Measurements from ENCODE around the gene SERBP1.
"Not testable (repeated sequence)": the region's sequence is repeated elsewhere in the genome, so short reads cannot be mapped to it uniquely, and the experiment has no call there.

The SERBP1 gene

DNA sequence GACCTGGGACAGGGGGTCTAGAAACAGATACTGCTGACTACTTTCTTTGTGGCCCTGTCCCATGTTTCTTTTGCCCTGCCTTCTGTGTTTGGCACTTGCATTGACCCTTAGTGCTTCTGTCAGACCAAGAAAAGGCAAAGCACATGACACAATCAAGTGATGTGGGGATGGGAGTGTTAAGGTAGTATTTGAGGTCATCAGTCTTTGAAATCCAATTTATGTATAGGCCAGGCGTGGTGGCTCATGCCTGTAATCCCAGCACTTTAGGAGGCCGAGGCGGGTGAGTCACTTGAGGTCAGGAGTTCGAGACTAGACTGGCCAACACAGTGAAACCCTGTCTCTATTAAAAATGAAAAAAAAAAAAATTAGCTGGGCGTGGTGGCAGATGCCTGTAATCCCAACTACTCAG, 26.0 kb downstream of the SERBP1 start:
- no peak for DNase-seq

DNA sequence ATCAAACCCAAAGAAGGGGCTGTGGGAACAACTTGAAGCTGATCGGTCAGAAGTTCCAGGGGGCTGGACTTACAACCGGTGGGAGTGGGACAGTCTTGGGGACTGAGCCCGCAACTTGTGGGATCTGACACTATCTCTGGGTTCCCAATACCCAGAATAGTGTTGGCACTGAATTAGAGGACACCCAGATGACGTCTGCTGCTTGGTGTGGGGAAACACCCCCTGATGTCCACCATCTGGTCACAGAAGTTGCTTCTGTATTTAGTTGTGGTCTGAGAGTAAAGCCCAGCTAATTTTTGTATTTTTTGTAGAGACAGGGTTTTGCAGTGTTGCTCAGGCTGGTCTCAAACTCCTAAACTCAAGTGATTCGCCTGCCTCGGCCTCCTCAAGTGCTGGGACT, 28.8 kb downstream of the SERBP1 start:
- DNase-seq, result no peak

DNA sequence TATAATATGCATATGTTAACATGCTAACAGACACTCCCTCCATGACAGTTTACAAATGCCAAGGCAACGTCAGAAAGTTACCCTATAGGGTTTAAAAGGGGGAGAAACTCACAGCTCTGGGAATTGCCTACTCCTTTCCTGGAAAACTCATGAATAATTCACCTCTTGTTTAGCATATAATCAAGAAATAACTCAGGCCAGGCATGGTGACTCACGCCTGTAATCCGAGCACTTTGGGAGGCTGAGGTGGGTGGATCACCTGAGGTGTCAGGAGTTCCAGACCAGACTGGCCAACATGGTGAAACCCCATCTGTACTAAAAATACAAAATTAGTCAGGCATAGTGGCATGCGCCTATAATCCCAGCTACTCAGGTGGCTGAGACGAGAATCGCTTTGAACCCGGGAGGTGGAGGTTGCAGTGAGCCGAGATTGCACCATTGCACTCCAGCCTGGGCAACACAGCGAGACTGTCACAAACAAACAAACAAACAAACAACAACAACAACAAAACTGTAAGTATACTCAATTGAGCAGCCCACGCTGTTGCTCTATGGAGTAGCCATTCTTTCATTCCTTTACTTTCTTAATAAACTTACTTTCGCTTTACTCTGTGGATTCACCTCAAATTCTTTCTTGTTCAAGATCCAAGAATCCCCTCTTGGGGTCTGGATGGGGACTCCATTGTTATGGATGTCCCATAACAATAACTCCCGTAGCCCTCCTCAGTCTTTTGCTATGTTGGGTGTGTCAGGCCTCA, 30.0 kb downstream of the SERBP1 start:
- not testable (repeated sequence) for DNase-seq

DNA sequence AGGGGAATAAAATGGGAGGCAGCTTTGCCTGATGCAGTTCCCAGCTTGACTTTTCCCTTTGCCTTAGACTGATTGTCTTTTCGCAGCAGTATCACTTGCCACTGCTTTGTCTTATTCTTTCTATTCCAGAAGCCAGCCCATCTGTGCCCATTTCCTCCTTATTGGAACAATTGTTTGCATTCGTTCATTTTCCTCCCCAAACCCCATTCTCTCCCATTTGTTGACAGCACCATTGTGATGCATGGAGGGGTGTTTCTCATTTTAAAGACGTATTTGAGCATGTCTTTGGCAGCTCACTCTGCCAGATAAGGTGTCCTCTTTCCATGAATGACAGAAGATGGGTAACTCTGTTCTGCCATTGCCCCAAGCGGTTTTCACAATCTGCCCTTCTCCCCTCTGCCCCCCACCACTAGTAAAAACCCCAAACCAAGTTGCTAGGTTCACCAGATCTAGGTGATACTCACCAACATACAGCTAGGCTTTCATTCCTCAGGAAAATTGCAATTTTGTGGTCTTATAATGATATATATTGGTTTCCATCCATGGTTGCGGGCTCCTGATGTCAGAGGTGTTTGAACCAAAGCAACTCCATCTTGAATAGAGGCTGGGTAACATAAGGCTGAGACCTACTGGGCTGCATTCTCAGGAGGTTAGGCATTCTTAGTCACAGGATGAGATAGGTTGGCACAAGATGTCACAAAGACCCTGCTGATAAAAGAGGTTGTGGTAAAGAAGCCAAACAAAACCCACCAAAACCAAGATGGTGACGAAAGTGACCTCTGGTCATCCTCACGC, 30.8 kb downstream of the SERBP1 start:
- no peak for DNase-seq

DNA sequence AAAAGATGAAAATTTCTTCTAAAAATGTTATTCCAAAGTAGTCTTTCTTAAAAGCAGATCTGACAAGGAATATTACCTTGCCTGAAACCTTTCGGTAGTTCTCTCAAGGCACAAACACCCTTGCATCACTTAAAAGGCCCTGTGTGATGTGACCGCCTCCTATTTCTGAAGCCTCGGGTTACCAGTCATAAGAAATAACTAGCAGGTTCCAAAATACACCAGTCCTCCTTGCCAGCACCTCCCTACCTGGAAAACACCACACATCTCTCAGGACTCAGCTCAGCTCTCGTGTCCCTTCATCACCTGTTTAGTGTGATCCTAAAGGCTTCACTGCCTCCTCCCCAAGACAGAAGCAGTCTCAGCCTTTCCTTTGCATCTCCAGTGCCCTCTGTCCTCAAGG, 35.7 kb downstream of the SERBP1 start:
- no peak for DNase-seq

DNA sequence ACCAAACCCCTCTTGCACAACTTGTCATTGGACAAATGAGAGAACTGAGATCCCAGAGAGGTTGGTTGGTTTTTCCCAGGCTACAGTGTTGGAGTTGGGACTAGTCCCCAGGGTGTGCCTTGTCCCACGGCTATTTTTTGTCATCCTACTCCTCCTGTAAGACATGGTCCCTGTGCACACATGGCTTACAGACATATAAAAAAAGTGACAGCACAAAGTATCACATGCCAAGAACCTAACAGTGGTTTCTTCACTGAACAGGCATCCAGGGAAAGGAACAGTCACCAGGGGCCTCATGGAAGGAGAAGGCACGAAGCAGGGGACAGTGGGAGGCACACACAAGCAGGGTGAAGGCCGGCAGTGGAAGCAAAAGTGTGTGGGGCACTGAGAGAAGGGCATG, 36.5 kb downstream of the SERBP1 start:
- DNase-seq, result no peak

DNA sequence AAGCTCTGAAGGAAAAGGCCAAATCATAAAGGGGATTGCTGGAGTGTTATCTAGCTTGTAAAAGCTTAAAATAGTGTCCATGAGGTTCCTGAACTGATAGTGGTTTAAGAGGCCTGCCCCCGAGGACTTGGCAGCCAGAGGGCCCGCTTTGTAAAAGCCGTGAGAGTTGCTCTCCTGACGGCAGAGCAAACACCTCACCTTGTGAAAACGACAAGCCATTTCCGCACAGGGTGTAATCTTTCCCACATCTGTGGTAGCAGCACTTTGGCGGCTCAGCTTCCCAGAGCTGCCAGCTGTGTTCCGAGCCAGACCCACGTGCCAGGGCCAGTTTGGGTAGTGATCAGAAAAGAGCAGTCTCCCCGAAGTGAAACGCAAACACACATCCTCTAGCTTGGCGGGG, 37.0 kb downstream of the SERBP1 start:
- DNase-seq, result peak in 1 of 2 experiments; percentile 48

DNA sequence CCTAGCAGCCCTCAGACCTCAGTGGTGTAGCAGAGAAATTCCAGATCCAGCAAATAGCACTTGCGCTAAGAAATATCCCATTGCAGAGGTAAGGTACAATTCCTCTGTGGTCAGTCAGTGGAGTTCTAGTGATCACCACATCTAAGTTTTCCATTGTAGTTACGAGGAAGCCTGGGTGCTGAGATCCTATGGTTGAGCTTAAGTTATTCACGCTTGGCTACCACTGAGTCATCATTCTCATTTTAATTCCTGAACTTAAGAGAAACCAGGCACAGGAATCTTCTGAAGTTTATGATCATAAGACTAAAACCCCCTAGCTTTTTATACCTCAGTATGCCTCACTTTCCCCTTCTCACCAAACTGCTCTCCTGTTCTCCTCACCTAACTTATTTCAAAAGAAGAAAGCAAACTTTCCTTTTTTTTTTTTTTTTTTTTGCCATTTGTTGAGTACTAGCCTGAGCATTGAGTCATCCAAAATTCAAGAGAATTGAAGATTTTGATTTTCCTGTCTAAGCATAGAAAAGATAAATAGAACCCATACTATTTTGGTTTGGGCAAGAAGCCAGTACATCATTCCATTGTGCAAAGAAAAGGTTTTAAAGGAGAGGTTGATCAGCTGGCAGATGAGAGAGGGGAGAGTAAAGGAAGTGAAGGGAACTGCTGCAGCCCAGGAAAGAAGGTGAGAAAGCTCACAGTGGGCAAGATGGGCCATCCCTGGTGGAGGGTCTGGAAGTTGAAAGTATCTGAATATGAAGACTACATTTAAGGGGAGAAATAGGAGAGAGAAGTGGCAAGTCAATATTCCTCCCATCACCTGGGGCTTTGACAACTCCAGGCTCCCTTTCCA, 39.9 kb downstream of the SERBP1 start:
- no peak for DNase-seq

DNA sequence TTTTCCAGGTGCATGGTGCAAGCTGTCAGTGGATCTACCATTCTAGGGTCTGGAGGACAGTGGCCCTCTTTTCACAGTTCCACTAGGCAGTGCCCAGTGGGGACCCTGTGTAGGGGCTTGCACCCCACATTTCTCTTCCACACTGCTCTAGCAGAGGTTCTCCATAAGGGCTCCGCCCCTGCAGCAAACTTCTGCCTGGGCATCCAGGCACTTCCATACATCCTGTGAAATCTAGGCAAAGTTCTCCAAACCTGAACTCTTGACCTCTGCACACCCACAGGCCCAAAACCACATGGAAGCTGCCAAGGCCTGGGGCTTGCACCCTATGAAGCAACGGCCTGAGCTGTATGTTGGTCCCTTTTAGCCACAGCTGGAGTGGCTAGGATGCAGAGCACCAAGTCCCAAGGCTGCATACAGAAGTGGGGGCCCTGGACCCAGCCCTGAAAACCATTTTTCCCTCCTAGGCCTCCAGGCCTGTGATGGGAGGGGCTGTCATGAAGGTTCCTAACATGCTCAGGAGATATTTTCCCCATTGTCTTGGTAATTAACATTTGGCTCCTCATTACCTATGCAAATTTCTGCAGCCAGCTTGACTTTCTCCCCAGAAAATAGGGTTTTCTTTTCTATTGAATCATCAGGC, 46.1 kb downstream of the SERBP1 start:
- no peak for DNase-seq

DNA sequence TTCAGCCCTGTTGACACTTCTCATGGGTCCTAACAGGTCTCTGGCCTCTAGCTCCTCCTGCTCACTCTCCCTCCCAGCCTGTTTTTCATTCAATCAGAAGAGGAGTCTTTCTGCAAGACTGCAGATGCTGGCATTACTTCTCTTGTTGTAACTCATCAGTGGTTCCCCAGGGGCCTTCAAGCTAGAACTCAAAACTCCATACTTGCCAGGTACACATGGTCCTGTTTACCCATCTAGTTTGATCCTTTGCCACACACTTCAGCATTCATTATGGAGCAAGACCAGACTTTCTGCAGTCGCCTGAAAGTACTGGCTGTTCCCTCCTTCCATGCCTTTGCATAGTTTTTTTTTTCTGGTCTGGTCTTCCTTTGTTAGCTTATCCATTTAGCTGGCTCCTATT, 47.9 kb downstream of the SERBP1 start:
- DNase-seq, result no peak

DNA sequence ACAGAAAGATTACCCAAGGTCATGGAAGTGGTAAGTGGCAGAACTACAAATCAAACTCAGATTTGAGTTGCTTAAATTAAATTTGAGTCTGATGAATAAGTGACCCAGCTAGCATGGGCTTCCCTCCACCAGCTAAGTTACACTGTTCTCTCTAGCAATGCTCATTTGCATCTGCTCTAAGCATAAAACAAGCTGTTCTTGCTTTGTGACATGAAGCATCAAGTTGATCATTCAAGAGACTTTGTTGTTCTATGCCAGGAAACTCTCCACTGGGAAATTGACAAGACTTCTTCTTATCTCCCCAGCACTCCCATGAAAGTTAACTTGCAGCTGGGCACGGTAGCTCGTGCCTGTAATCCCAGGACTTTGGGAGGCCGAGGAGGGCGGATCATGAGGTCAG, 49.0 kb downstream of the SERBP1 start:
- no peak for DNase-seq

DNA sequence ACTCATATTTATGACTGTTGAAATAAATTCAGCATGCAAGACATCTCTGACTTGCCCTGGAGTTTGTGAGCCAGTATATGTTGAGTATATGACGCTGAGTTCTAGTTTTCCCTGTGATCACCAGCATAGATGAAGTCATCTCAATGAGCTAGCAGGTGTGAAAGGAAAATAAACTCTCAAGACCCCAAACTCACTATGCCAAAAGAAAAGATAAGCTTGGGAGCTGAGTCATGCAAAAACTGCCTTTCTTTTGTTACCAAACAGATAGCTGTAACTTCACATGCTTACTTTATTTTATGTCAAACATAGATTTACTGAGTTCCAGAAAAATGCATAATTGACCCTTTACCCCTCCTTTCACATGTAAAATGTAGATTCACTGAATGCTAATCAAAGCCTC, 52.9 kb downstream of the SERBP1 start:
- no peak for DNase-seq

DNA sequence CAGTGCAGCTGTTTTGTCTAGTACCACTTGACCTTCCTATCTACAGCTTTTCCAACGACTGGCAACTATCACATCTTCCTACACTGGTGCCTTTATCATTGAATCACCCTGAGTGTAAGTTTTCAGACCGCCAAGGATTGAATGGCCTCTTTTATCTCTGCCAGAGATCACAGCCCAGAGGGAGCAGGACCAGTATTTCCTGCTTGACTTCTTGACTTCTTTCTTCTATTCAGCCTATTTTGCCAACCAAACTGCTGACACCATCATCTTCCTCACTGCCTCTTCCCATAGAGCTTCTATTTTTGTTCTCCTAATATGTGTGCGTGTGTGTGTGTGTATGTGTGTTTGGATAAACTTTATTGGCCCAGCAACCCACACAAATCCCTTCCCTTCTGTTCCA, 53.8 kb downstream of the SERBP1 start:
- no peak for DNase-seq

DNA sequence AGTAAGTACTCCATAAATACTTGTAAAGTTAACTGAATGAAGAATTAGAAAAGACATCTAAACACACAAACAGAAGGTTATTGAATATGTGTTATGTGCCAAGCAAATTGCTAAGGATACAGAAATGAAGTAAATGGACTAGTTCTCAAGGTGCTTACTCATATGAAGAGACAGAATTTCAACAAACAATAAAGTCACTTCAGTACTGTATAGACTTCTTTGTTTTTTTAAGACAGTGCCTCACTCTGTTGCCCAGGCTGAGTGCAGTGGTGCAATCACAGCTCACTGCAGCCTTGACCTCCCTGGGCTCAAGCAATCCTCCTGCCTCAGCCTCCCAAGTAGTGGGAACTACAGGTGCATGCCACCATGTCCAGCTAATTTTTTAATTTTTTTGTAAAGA, 57.3 kb downstream of the SERBP1 start:
- no peak for DNase-seq

DNA sequence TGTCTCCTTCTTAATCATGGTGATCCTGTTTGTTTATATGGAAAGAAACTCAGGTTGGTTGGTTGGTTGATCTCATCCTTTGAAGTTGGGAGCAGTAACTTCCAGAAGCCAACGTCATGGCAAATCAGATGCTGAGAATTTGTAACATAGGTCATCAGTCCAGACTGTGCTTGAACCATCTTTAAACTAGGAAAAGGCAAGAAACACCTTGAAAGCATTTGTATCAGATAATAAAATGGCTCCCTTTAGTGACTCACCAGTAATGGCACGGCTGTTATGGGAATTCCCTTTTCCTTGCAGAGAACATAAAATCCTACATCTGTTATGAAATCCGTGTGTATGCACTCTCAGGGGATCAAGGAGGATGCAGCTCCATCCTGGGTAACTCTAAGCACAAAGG, 58.1 kb downstream of the SERBP1 start:
- DNase-seq, result no peak

DNA sequence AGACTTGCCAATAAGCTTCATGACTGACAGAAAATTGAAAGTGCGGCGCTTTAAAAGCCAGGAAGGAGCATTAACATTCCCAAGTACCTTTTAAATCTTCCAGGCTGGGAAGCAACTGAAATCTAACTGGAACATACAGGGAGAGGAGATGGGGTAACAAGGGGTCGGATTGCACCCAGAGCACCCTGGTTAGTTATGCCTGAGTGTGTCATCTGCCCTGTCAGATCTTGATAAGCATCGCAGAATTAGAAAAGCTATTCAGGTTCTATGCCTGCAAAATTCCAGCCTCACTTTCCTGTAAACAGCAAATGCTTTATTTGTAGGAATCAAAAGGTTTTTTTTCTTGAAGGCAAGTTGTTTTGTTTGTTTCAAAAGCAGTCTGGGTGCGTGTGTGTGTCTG, 58.5 kb downstream of the SERBP1 start:
- DNase-seq, result no peak

DNA sequence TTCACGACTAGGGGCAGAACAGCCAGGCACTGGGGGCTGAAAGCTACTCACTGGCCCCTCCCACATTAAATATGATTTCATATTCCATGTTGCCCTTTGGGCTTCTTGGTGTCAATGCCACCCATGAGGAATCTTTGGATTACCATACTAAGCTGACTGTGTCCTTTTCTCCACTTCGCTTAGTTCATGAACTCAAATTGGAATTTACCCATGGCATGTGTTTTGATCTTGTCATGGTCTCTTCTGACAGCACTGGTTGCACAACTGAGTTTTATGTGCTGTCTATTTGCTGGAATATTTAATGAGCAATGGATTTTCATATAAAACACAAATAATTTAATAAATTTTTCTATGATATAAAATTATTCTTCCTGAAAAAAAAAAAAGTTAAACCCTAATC, 59.2 kb downstream of the SERBP1 start:
- no peak for DNase-seq

DNA sequence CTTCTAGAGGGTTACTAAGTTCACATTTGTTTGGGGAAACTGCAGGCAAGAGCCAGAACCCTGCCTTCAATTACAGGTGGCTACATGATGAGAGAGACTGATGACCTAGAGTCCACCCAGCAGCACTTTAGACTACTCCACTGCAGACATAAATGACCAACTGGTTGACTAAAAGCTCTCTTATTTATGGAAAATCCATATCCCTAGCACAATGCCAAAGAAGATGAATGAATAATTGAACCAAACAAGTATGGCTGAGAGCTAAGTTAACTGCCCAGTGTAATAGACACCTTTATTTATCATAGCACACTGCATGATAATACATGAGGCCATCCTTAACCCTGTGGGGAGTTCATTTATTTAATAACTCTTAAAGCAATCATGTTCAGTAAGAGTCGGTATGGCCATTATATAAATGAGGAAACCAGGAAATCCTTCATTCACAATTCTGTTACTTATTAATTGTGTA, 62.1 kb downstream of the SERBP1 start:
- no peak for DNase-seq

DNA sequence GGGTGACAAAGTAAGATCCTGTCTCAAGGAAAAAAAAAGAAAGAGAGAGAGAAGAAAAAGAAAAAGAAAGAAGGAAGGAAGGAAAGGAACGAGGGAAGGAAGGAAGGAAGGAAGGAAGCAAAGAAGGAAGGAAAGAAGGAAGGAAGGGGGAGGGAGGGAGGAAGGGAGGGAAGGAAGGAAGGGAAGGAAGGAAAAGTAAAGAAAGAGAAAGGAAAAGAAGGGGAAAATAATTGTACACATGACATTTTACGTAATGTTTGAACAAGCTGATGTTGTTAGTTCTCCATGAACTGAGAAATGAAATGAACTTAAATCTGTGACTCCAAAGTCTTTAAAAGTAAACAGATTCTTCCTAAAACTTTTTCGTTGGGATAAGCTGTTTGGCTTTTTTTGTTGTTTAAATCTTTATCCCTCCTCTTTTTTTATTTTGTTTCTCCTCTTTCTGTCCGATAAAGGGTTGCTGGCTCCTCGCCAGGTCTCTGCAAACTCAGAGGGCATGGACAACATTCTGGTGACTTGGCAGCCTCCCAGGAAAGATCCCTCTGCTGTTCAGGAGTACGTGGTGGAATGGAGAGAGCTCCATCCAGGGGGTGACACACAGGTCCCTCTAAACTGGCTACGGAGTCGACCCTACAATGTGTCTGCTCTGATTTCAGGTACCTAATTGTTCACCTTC, 62.7 kb downstream of the SERBP1 start:
- peak; percentile 1 to 53 for DNase-seq

DNA sequence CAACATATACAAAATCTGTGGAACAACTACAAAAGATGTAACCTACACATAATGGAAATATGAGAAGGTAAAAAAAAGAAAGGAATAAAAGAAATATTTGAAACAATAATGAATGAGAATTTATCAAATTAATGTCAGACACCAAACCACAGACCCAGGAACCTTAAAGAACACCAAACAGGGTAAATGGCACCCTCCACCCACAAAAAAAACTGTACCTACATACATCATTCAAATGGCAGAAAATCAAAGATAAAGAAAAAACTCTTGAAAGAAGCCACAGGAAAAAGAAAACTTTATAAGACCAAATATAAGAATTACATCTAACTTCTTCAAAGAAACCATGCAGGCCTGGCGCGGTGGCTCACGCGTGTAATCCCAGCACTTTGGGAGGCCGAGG, 68.6 kb downstream of the SERBP1 start:
- no peak for DNase-seq

DNA sequence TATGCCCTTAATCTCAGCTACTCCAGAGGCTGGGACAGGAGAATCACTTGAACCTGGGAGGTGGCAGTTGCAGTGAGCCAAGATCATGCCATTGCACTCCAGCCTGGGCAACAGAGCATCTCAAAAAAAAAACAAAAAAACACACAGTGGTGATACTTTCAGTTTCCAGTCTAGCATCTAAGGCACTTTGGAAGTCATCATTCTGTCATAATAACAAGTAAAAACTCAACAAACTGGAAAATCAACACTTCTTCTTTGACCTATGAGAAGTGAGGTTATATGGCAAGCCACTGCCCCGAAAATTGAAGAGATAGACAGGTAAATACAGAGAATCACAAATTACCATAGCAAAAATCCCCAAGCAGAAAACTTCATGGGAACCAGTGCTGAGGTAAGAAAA, 70.6 kb downstream of the SERBP1 start:
- no peak for DNase-seq
